ENCODE results near the gene CHCHD4. TPM values are rescaled to one million over a fixed set of nuclear protein-coding genes. Genes with fewer than 3 reads are reported as not detected.

The CHCHD4 gene
- total RNA-seq, 1 experiment from 2014 or later, result 16.7 TPM

DNA sequence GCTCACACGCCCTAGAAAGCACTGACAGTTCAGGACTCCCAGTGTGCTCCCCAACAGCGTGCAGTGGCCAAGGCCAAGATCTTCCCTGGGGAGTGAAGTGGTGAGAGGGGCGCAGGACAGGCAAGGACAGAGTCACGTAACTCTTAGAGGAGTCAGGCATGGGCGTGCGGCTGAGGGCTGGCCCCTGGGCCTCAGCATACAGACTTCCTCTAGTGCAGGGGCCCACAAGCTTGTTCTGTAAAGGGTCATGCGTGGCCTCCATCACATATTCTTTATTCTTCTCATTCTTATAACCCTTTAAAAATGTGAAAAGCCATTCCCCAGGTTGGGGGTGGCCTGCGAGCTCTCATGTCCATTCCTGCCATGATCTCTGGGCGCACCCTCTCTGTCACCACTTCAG lies 25.4 kb upstream of the CHCHD4 start:
- H3K4me3 Mint-ChIP-seq (ENCODE audit: low read depth, unreplicated experiment), result no peak overlapping the region
- no peaks in the 10 kb centered on the region for H3K27me3 Mint-ChIP-seq (ENCODE audit: unreplicated experiment)
- no peak for DNase-seq
- H3K27ac Mint-ChIP-seq (ENCODE audit: unreplicated experiment), result no peak overlapping the region
- BruUV-seq (replicated peaks), result no TSS peak
- peaks cover 54% of the 10 kb centered on the region for H3K36me3 Mint-ChIP-seq (ENCODE audit: insufficient read depth, unreplicated experiment)
- TF ChIP-seq CTCF (IDR thresholded peaks at IDR 0.05; ENCODE audit: unreplicated experiment), result no peak
- peaks cover 5% of the 10 kb centered on the region for H3K4me1 Mint-ChIP-seq (ENCODE audit: low read depth, unreplicated experiment)
- H3K9me3 Mint-ChIP-seq (ENCODE audit: low read depth, unreplicated experiment), result no peaks in the 10 kb centered on the region
- CTCF ChIA-PET, result no interaction called here
- intact Hi-C loops (cut with micrococcal nuclease; ENCODE audit: unreplicated experiment), result no loop called here

- CTCF ChIA-PET, result interaction anchor here (0.7 kb wide), 1 partner anchor 99 kb away, joined by 3 read pairs; no protein-coding TSS in a partner anchor
- Mint-ChIP-seq H3K4me3 (ENCODE audit: low read depth, unreplicated experiment) (no peak overlapping the region), H3K36me3 (ENCODE audit: insufficient read depth, unreplicated experiment) (peaks cover 59% of the 10 kb centered on the region), H3K27ac (ENCODE audit: unreplicated experiment) (no peak overlapping the region), H3K9me3 (ENCODE audit: low read depth, unreplicated experiment) (no peaks in the 10 kb centered on the region), H3K4me1 (ENCODE audit: low read depth, unreplicated experiment) (peaks cover 17% of the 10 kb centered on the region), H3K27me3 (ENCODE audit: unreplicated experiment) (no peaks in the 10 kb centered on the region)
- TF ChIP-seq CTCF (IDR thresholded peaks at IDR 0.05; ENCODE audit: unreplicated experiment), result no peak
- BruUV-seq (replicated peaks), result no TSS peak
- peak; percentile 17 for DNase-seq
- intact Hi-C loops (cut with micrococcal nuclease; ENCODE audit: unreplicated experiment), result no loop called here
Observed at GRCh38 chr3:14148041-14148985, 23.6 kb upstream of the CHCHD4 start.

GRCh38 chr3:14147617-14148016 lies 22.9 kb upstream of the CHCHD4 start:
- Mint-ChIP-seq H3K27me3 (ENCODE audit: unreplicated experiment) (no peaks in the 10 kb centered on the region), H3K9me3 (ENCODE audit: low read depth, unreplicated experiment) (no peaks in the 10 kb centered on the region), H3K4me1 (ENCODE audit: low read depth, unreplicated experiment) (peaks cover 17% of the 10 kb centered on the region), H3K36me3 (ENCODE audit: insufficient read depth, unreplicated experiment) (peaks cover 55% of the 10 kb centered on the region), H3K4me3 (ENCODE audit: low read depth, unreplicated experiment) (no peak overlapping the region), H3K27ac (ENCODE audit: unreplicated experiment) (no peak overlapping the region)
- no peak for TF ChIP-seq CTCF (IDR thresholded peaks at IDR 0.05; ENCODE audit: unreplicated experiment)
- intact Hi-C loops (cut with micrococcal nuclease; ENCODE audit: unreplicated experiment), result no loop called here
- no TSS peak for BruUV-seq (replicated peaks)
- DNase-seq, result no peak
- CTCF ChIA-PET, result no interaction called here

DNA sequence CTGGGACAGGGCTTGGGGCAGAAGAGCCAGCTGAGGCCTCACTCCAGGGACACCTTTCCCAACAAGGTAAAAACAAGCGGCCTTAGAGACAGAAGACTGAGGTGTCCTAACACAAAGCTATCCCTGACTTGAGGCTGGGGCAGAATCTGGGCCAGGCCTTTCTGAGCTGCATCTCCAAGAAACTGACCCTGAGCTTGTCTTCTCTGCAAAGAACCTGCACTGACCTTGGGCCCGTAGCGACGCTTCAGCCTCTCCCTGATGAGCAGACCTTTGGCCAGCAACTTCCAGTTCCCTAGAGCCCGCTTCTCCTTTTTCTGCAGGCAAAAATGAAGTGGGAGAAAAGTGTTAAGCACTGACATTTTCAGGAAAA lies 22.4 kb upstream of the CHCHD4 start:
- Mint-ChIP-seq H3K27me3 (ENCODE audit: unreplicated experiment) (no peaks in the 10 kb centered on the region), H3K9me3 (ENCODE audit: low read depth, unreplicated experiment) (no peaks in the 10 kb centered on the region), H3K36me3 (ENCODE audit: insufficient read depth, unreplicated experiment) (peaks cover 50% of the 10 kb centered on the region), H3K4me3 (ENCODE audit: low read depth, unreplicated experiment) (no peak overlapping the region), H3K4me1 (ENCODE audit: low read depth, unreplicated experiment) (peaks cover 17% of the 10 kb centered on the region), H3K27ac (ENCODE audit: unreplicated experiment) (no peak overlapping the region)
- intact Hi-C loops (cut with micrococcal nuclease; ENCODE audit: unreplicated experiment), result no loop called here
- DNase-seq, result no peak
- CTCF ChIA-PET, result no interaction called here
- TF ChIP-seq CTCF (IDR thresholded peaks at IDR 0.05; ENCODE audit: unreplicated experiment), result no peak
- no TSS peak for BruUV-seq (replicated peaks)
